ENCODE data around the gene ETF1.

GRCh38 chr5:138459311-138459933 is 83.6 kb downstream of the ETF1 start:
- TF ChIP-seq CTCF (conservative IDR thresholded peaks at IDR 0.05; ENCODE audit: low read depth, low read length) (no peak), EZH2 (IDR thresholded peaks at IDR 0.05; ENCODE audit: low read length, unreplicated experiment) (no peak), EZH2phosphoT487 (IDR thresholded peaks at IDR 0.05; ENCODE audit: borderline replicate concordance, low read length) (no peak)

All from PC-3 (cell line).